Measurements from ENCODE around the gene PTPN14.

Gene PTPN14

DNA sequence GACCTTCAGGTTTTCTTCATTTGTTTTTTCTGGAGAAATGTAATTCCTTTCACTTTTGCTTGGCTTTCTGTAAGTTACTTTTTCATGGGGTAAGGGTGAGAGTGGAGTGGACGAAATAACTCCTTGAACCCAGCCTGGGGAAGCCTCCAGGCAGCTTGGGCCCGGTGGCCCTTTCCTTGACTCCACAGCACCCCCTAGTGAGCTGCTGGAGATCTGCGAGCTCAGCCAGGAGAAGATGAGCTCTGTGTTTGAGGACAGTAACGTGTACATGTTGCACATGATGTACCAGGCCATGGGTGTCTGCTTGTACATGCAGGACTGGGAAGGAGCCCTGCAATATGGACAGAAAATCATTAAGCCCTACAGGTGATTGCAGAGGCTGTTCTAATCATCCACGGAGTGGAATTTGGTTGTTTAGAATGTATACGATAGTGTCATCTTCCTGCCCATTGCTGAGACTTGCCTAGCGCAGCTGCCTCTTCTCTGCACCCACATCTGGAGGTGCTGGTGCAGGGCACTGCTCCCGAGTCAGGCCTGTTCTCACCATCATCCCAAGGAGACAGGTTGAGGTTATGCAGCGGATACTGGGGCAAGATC lies 219.5 kb downstream of the PTPN14 start:
- peak in 1 of 2 donors; percentile 16 for DNase-seq (ENCODE audit: low read depth in 2 of 2)

DNA sequence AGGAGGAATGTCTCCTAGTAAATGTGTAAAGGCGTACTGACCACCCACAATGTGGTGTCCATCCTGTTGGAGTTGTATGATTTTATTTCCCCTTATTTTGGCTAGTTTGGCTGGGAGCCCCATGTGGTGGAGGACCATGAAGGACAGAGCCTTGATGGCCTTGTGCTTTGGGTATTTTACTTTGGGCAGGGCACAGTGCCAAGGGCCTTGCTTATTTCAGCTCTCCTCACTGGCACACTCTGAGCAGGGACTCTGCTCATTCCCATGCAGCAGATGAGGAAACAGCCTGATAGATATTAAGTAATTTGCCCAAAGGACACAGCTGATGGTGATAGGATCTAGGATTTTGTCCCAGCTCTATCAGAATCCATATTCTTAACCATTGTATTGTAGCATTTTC lies 220.2 kb downstream of the PTPN14 start:
- DNase-seq (ENCODE audit: low read depth in 2 of 2) = no peak

DNA sequence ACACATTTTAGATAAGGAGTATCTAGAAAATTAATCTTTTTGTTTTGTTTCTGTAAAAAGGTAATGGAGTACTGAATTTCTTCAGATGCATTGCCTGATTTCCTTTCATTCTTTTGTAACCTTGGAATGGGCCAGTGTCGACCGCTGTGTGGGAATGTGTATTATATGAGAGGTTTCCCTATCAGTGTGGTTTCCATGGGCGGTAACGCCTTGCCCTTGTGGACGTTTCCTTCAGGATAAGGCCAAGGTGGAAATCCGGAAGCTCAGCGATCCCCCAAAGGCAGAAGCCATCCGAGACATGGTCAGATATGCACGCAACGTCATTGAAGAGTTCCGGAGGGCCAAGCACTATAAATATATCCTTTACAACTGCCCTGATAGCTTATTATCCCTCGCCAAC lies 220.7 kb downstream of the PTPN14 start:
- no peak for DNase-seq (ENCODE audit: low read depth in 2 of 2)

DNA sequence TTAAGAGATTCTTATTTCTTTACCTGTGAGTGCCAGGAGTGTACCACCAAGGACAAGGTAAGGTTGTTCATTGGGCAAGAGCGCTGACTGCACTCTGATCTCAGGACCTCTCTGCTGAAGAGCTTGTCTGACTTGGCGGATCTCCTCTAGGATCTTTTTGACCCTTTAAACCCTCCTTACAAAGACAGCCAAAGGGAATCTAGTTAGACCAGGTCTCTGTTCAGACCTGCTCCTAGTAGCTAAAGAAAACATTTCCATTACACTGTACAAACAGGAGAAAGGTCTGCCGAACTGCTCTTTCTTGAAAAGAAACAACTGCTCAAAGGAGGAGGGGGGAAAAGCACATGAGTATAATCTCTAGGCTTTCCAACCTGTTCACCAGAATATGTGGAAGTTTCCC lies 221.2 kb downstream of the PTPN14 start:
- no peak for DNase-seq (ENCODE audit: low read depth in 2 of 2)

DNA sequence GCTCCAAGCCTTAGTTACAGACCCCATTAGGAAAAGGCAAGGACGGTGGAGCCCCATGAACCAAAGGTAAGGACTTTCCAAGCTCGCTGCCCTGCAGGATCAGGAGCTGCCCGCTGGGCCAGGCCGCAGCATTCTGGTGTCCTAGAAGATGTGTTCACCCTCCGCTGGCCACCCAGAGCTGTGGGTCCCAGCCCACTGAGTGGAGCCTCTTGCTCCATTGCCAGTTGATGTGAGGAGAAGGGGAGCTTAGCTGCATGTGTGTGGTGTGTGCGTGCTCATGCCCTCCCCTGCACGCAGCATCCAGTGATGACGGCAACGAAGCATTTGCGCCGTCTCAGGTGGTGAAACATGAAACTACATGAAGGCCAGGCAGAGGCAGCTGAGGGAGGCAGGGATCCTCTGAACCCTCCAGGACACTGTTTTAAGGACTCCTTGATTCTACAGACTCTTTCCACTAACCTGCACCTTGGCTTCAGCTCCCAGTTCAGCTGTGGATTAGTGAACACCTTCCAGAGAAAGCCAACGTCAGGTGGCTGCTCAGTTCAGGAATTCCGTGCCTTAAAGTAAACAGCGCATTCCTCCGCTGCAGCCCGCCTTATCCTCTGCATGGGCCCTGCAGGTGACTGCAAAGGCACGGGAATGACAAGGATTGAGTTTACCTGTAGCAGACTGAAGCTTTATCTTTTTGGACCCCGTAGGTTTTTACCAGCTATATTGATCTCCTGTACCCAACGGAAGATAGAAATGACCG lies 221.8 kb downstream of the PTPN14 start:
- no peak for DNase-seq (ENCODE audit: low read depth in 2 of 2)

DNA sequence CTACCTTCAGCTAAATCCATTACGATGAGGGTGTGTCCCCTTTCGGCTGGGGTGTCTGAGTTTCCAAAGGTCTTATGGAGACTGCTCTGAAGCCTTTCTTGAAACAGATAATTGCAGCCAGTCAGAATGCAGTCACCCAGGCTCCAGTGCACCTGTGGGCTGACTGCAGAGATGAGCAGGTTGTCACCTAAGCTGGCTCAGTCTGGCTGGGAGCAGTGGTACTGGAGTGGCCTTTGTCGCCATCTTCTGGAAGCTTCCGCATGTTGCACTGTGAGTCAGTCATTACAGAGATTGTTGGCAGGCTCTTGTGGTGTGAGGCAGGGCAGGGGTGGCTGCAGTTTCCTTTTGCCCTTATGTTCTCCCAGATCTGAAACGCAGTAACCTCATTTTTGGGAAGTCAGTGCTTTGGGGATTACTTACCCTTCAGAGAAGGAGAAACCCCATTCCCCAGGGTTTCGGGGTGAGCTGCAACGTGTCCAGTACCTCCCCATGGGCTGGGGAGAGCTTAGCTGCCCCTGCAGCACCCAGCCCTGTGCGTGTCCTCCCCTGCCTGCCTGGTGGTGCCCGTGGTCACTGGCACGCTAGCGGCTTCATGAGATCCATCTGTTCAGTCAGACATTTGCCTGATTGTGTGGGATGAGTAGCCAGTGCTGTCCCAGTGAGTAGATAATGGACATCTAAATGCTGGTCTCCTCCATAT lies 222.5 kb downstream of the PTPN14 start:
- DNase-seq (ENCODE audit: low read depth in 2 of 2) = peak; percentile 47 to 58

DNA sequence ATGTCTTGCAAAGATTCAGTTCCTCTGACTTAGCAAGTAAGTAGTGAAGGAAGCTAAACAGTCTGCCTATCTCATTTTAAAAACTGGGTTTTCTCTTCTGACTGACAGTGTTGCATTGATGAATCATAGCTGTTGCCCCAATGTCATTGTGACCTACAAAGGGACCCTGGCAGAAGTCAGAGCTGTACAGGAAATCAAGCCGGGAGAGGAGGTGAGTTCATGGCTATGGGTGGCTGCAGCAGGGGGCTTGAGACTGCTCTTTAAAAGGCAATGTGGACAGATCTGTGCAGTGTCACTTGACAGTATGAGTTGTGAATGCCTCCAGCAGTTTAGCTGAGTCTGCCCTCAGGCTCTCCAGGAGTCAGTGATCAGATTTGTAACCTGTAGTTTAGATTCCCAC lies 223.9 kb downstream of the PTPN14 start:
- DNase-seq (ENCODE audit: low read depth in 2 of 2) = no peak

DNA sequence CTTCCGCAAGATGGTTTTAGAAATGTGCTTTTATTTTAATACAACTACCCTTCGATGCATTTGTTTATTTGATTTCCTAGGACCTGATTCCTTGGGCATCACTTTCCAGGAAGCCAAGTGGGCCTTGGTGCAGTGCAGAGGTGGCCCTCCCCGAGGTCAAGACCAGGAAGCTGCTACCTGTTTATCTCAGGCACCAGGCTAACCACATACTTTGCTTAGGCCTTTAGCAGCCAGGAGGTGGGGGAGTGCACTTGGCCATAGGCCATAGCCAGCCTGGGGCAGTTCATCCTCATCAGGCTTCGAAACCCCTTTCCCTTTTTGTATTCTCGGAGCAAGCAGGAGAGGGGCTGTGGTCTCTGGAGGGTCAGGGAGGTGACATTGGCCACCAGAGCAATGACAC lies 225.0 kb downstream of the PTPN14 start:
- DNase-seq (ENCODE audit: low read depth in 2 of 2) = no peak

DNA sequence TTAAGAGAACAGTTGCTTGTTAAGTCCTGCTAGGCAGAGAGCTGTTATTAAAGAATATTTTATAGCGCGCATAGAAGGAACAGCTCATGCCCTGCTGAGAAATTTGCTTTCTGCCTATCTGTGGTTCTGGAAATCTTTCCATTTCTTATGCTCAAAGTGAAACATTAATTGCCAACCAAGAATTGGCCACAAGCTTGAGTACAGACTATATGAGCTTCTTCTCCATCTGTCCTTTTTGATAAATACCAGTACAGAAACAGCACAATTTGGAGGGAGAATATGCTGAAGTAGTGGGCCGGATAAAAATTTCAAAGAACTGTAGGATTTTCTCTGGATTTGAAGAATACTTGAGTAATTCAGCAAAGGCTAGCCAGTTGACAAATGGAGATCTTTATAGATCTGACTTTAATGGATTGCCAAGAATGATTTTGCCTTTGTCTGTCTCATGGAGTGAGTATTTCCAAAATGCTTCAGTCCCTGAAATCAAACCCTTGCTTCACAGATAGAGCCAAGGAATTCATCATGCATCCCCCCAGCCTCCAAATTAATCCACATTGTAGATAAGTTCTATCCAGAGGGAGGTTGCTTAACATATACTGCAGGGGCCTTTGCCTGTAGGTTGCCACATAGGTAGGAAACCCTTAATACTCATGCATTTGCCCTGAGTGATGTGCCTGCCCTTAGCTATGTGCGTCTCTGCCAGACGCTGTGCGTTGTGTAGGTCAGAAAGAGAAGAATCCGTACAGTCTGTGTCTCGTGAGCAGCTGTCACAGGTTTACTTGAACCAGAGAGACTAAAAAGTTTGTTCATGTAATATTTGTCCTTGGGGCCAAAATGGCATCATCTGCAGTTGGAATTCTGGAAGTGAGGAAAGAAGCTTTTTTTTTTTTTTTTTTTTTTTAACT lies 226.3 kb downstream of the PTPN14 start:
- no peak for DNase-seq (ENCODE audit: low read depth in 2 of 2)

DNA sequence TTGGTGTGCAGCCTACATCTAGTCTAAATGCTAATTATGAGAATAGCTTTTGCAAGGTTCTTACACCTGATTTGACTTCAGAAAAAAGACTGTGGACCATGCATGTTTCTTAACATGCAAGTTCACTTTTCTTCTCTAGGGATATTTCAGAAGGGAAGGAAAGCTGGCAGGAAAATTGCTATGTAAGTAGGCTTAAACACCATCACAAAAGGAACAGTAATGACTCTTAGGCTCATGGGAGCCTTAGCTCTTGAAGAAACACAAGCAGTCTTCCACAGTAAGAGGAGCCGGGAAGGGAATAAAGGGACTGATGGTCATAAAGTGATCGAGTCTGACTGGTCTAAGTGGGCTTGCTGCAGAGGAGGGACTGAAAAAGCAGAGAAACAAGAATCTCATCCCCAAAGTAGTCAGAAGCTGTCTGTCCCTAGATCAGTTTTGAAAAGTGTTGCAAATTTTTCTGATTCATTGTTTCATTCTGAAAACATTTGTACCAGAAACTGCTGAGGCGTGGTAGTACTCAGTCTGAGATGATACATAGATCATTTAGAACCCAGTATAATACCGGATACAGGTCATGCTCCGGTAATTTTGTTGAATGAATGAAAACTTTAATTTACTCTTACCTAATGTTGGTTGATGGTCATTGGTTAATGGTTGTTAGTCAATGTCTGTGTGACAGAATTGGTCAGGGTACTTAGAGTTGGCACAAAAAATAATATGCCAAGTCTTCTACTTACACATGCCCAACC lies 229.5 kb downstream of the PTPN14 start:
- DNase-seq (ENCODE audit: low read depth in 2 of 2) = no peak

DNA sequence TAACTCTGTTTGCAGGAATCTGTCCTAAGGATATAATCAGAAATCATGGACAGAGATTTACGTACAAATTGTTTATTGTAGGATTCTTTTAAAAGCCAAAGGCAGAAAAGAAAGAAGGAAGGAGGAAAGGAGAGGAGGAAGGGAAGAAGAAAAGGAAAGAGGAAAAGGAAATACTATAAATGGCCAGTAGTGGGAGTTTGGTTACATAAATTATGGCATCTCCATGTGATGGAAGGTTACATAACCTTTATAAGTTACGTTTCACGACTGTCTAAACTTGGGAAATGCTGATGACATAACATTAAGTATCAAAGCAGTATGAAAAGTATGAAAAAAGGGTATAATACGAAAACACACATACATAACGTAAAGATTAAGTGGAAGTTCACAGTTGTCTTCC lies 231.5 kb downstream of the PTPN14 start:
- no peak for DNase-seq (ENCODE audit: low read depth in 2 of 2)

DNA sequence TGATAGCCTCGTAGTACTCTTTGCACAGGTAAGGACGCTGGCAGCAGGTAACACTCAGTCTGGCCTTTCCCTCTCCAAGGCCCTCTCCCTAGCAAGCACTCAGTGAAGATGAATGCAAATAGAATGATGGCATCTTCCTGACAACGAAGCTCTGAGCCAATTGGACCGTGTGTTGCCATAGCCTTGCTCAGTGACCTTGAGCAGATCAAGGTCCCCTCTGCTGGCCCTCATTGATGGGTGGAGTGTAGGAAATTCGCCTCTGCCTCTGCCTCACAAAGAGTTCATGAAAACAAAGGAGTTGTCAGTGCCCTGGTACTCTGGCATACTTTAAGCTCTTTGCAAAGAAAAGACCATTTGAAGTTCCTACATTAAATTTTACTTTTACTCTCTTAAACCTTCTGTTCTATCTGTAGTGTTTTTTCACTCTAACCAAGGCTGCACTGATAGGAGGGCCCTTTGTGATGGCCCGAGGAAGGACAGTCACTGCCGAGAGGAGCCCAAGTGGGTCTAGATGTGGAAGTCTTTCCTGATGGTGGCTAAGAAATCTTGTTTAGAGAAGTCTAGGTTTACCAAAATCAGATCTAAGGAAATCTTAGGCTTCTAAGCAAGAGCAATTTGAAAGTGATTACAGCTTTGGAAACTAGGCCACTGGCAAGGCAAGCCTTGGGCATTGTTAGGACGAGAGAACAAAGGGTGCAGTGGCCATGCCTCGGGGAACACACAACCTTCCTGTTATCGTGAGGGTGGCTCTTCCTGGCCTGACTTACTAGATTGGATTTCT lies 232.3 kb downstream of the PTPN14 start:
- no peak for DNase-seq (ENCODE audit: low read depth in 2 of 2)

DNA sequence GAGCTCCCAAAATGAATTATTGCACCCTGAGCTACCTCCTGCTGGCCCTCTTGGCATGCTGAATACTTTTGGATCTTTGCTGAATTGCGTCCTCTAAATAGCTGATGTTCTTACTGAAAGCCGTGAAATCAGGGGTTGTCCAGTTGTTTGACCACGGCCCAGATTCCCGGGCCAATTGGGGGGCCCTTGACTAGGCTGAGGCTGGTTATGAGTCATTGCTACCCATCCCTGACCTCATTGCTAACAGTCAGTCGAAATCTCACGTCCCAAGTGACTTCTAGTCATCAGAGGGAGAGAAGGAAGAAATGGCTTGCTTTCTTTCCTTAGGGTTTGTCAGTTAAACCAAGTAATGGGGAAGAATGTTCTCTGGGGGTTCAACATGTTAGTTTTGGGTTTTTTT lies 233.0 kb downstream of the PTPN14 start:
- DNase-seq (ENCODE audit: low read depth in 2 of 2) = no peak

DNA sequence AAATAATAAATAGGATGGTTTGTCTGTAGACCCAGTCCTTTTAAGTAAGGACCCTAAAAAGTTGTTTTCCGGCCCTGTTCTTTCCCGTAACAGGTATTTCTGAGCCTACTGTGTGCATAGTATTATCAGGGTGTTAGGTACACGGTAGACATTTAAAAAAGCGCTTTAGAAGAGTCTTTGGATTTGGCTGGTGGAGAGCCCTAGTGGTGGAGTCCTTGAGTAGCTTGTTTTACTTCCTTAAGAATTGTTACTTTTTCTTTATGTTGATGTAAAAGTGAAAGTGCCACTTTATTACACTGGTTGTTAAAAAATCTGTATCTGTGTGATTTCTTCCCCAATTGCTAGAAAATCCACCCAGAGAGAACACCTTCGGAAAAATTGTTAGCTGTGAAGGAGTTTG lies 233.7 kb downstream of the PTPN14 start:
- DNase-seq (ENCODE audit: low read depth in 2 of 2) = no peak

DNA sequence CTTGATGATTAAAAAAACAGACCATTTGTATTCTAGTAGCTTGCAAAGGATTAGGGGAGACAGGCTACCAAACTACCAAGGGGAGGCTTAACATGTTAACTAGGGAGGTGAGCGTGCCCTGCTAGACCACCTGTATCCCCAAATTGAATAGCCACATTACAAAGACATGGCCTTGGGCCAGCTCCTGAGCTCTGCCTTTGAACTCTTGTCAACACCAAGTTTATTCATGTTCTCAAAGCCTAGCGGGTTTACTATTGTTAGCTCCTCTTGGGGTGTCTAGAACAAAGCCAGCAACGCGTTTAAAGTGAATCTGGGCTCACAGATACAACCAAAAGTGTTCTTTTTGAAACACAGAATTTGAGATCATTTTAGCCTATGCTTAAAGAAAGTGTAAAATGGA lies 234.1 kb downstream of the PTPN14 start:
- DNase-seq (ENCODE audit: low read depth in 2 of 2) = no peak

DNA sequence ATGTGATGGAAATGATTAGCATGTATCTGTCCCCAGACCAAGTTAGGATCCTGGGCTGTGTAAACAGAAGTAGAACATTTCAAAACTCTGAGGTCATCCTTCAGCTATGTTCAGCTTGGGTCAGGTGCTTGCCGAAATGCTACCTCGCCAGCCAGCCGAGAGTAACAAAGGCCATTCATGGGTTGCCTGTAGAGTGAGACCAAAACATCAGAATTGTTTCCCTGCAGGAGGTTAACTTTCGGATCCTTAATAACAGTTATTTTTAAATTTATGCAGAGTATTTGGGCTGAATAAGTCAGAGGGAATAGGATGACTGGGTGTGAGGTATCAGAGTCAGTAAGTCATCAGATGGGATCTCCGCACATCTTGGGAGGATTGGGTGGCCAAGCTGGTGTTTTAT lies 234.8 kb downstream of the PTPN14 start:
- no peak for DNase-seq (ENCODE audit: low read depth in 2 of 2)

DNA sequence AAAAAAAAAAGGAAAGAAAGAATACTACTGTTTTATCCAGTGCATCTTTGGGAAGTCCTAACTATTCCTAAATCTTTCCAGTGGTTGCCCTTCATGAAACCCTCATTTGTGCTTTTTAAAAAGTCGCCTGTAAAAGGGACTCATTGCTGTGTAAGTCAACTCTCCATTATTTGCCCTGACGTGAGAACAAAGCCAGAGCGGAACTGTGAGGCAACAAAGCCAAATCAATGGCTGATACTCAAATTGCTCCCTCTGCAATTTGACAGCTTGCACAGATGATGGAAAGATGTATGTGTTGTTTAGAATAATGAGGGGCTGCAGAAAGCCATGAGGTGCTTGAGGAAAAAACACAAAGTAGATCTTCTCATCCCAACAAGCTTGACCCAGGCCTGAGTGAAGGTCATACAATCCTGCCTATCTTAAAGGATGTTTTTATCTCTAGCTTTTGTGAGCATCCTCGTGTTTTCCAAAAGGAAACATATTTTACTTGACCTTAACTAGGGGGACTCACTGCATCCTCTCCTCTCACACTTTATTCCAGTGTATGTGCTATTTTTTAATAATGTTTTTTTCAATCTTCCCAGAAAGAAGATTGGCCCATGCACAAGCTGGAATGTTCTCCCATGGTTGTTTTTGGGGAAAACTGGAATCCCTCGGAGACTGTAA lies 237.1 kb downstream of the PTPN14 start:
- DNase-seq (ENCODE audit: low read depth in 2 of 2) = no peak

DNA sequence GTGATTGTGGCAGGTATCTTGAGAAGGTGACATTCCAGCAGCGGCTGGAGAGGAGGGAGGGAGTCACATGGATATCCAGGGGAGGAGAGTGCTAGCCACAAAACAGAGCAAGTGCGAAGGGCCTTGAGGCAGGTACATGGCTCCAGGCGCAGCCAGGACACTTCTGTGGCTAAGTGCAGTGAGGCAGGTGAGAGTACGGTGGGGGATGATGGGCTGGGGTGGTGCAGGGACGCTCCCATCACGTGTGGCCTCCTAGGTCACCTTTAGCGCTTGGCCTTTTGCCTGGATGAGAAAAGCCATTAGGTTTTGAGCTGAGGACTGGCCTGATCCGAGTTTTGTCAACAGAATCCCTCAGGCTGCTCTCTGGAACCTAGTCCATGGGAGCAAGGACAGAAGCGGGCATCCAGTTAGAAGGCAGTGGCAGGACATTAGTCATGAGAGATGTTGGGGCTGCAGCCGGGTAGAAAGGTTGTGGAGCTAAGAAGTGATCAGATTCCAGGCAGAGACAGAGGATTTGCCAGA lies 238.8 kb downstream of the PTPN14 start:
- no peak for DNase-seq (ENCODE audit: low read depth in 2 of 2)

DNA sequence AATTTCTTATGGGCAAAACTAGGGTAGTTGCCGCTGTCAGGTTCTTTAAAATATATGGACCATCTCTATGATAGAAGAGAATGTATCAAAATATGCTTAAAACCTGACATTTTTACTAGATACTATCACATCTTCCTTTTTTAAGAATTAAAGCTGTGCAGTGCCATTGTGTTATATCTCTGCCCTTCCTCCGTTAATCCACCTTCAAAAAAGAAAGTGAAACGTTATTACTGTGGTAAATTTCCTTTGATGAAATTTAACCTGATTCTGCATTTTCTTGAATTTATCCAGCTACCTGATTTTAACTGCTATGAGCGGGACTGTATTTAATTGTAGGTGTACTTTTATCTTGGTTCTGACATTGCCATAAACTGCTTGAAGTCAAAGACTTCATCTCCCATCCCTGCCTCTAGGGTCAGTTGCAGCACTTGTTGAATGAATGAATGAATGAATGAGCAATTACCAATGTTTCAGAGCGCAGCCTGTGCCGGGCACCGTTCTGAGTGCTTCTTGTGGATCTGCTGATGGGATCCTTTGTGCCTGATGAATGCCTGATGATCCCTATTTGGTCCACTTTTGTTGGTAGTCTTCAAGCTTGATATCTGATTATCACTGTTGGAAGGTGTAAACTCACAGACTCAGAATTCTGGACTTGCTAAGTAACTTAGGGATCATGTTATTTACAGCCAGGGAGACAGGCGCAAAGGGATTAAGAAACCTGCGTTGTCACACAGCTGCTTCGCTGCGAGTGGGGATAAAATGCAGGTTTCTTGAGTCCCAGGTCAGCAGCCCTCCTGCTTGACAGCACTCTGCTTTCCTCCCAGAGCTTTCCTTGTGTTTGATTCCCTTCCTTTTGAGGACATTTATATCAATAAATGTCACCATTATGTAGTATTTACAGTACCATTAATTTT lies 240.4 kb downstream of the PTPN14 start:
- DNase-seq (ENCODE audit: low read depth in 2 of 2) = no peak

Measured in stimulated activated CD8-positive, alpha-beta memory T cell treated with anti-CD3 and anti-CD28 coated beads, Interleukin-2, amount 100 ng/mL, for 1 hour (primary cell).